ENCODE measurements around the gene TNS3.

TNS3 gene

DNA sequence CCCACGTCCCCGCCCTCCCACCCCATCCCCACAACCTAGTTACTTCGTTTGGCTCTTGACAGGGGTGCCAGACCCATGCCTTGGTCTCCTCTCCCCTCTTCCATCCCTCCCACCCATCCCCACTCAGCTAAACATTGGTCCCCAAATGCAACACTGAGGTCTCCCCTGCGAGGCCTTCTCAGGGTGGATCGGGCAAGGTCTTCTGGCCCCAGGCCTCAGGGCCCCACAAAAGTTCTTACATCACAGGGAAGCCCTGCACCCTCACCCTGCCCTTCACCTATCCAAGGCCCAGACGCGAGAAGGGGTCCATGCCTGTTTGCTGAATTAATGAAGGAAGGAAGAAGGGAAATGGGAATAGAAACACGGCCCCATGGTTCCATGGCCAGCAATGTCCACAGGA lies 32.0 kb downstream of the TNS3 start:
- Histone ChIP-seq H3K27me3 (ENCODE audit: insufficient read depth, low read depth, severe bottlenecking) (no peaks in the 10 kb centered on the region), H3K9me3 (ENCODE audit: severe bottlenecking) (no peaks in the 10 kb centered on the region), H3K27ac (no peak overlapping the region), H3K4me3 (ENCODE audit: low read depth, low read length) (no peak overlapping the region), H3K36me3 (no peaks in the 10 kb centered on the region)
- no peak for DNase-seq
- TF ChIP-seq, protein P1, sequence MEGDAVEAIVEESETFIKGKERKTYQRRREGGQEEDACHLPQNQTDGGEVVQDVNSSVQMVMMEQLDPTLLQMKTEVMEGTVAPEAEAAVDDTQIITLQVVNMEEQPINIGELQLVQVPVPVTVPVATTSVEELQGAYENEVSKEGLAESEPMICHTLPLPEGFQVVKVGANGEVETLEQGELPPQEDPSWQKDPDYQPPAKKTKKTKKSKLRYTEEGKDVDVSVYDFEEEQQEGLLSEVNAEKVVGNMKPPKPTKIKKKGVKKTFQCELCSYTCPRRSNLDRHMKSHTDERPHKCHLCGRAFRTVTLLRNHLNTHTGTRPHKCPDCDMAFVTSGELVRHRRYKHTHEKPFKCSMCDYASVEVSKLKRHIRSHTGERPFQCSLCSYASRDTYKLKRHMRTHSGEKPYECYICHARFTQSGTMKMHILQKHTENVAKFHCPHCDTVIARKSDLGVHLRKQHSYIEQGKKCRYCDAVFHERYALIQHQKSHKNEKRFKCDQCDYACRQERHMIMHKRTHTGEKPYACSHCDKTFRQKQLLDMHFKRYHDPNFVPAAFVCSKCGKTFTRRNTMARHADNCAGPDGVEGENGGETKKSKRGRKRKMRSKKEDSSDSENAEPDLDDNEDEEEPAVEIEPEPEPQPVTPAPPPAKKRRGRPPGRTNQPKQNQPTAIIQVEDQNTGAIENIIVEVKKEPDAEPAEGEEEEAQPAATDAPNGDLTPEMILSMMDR (IDR thresholded peaks at IDR 0.05; ENCODE audit: low read depth, low read length) = no peak

DNA sequence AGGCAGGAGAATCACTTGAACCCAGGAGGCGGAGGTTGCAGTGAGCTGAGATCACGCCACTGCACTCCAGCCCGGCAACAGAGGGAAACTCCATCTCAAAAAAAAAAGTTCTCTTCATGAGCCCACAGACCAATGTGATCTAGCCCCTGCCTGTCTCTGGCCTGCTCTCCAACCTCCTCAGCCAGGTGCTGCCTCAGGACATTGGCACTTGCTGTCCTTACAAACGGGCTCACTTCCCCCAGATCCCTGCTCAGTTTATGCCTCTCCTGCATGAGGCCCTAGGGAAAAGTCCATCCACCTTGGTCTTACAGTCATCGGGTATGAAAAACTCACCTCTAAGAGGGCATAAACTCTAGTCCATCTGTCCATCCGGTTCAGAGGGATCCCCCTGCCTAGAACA lies 32.5 kb downstream of the TNS3 start:
- H3K9me3 ChIP-seq (ENCODE audit: severe bottlenecking) = no peaks in the 10 kb centered on the region
- TF ChIP-seq, protein P1 (IDR thresholded peaks at IDR 0.05; ENCODE audit: low read depth, low read length) = no peak
- H3K27me3 ChIP-seq (ENCODE audit: insufficient read depth, low read depth, severe bottlenecking) = no peaks in the 10 kb centered on the region
- DNase-seq = no peak
- H3K36me3 ChIP-seq = no peaks in the 10 kb centered on the region
- H3K4me3 ChIP-seq (ENCODE audit: low read depth, low read length) = no peak overlapping the region
- no peak overlapping the region for H3K27ac ChIP-seq

DNA sequence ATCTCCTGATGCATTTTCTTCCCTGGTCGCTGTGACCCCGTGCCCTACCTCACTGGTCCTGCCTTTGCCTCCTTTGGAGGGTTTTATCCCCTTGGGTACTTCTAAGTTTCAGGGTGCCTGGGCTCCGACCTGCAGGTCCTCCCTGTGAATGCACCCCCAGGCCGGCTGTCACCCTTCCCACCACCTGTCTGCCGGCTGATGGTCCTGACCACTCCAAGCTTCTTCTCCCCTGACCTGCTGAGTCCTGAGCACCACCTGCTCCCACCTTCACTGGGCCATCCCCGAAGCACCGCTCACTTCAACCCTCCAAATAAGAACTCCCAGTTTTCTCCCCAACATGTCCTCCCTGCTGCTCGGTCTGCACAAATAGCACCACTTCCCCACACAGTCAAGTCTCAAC lies 33.4 kb downstream of the TNS3 start:
- H3K27me3 ChIP-seq (ENCODE audit: insufficient read depth, low read depth, severe bottlenecking) = no peaks in the 10 kb centered on the region
- H3K4me3 ChIP-seq (ENCODE audit: low read depth, low read length) = no peak overlapping the region
- DNase-seq = no peak
- no peak overlapping the region for H3K27ac ChIP-seq
- TF ChIP-seq, protein P1 (IDR thresholded peaks at IDR 0.05; ENCODE audit: low read depth, low read length) = no peak
- no peaks in the 10 kb centered on the region for H3K36me3 ChIP-seq
- H3K9me3 ChIP-seq (ENCODE audit: severe bottlenecking) = no peaks in the 10 kb centered on the region

DNA sequence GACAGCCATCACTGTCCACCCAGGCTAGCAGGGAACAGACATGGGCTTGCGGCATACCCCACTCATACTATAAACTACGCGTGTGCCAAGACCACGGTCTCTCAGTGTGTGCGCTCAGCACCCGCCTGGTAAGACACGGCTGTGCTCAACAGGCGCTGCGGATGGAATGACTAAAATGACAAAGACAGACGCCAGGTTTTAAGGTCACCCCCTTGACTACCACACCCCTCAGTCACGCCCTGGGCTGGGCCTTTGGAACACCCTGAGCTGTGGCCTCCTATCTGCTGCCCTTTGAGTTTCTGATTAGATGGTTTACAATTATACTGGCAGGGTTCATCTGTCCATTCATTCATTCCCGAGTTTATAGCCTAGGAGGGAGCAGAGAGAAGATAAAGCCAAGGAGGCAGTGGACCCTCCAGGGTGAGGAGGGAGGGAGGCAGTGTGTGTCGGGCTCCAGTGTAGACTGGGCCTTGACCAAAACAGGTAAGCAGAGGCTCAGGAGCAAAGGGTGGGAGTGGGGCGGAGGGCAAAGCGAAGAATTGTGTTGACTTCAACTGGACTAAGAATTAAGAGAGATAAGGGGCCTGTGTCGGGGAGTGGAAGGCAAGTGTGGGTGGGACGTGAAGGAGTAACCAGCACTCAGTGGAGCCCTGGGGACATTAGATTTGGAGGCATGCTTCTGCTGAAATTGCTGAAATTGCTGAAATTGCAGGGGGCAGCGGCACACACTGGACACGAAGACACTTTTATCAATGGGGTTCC lies 35.0 kb downstream of the TNS3 start:
- Histone ChIP-seq H3K27ac (no peak overlapping the region), H3K36me3 (no peaks in the 10 kb centered on the region), H3K9me3 (ENCODE audit: severe bottlenecking) (no peaks in the 10 kb centered on the region), H3K27me3 (ENCODE audit: insufficient read depth, low read depth, severe bottlenecking) (no peaks in the 10 kb centered on the region), H3K4me3 (ENCODE audit: low read depth, low read length) (no peak overlapping the region)
- TF ChIP-seq, protein P1 (IDR thresholded peaks at IDR 0.05; ENCODE audit: low read depth, low read length) = no peak
- DNase-seq = no peak

DNA sequence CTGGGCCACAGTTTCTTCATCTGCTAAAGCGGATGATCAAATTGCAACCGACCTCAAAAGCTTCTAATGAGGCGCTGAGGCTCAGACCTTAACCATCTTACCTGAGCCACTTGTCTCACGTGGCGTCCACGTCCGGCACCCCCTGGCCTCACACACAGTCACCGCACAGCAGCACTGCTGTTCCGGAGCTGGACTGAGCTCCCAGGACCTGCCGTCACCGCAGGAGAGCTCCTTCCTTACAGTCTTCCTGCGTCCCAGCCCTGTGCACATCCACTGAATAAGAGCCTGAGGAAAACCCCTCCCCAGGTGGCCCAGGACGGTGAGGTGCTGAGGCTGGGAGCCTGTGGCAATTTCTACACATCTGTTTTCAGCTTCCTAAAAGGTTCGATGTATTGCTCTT lies 35.7 kb downstream of the TNS3 start:
- Histone ChIP-seq H3K4me3 (ENCODE audit: low read depth, low read length) (no peak overlapping the region), H3K27ac (no peak overlapping the region), H3K27me3 (ENCODE audit: insufficient read depth, low read depth, severe bottlenecking) (no peaks in the 10 kb centered on the region), H3K36me3 (no peaks in the 10 kb centered on the region), H3K9me3 (ENCODE audit: severe bottlenecking) (no peaks in the 10 kb centered on the region)
- no peak for DNase-seq
- TF ChIP-seq, protein P1 (IDR thresholded peaks at IDR 0.05; ENCODE audit: low read depth, low read length) = no peak

DNA sequence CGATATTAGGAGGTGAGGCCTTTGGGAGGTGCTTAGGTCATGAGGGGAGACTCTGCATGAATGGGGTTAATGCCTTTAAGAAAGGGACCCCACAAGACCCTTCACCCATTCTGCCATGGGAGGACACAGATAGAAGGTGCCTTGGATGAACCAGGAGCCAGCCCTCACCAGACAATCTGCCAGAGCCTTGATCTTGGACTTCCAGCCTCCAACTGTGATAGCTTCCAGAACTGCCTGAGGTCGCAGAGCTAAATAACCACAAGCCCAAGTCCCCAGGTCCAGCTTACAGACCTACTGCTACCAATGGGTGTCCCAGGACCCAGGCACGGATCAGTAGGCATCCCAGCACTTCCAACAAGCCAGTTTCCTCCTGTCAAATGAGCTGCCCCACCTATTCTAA lies 37.5 kb downstream of the TNS3 start:
- Histone ChIP-seq H3K27ac (no peak overlapping the region), H3K27me3 (ENCODE audit: insufficient read depth, low read depth, severe bottlenecking) (no peaks in the 10 kb centered on the region), H3K36me3 (no peaks in the 10 kb centered on the region), H3K9me3 (ENCODE audit: severe bottlenecking) (no peaks in the 10 kb centered on the region), H3K4me3 (ENCODE audit: low read depth, low read length) (no peak overlapping the region)
- no peak for DNase-seq
- TF ChIP-seq, protein P1 (IDR thresholded peaks at IDR 0.05; ENCODE audit: low read depth, low read length) = no peak
